ENCODE data around the gene AFP.

AFP gene

DNA sequence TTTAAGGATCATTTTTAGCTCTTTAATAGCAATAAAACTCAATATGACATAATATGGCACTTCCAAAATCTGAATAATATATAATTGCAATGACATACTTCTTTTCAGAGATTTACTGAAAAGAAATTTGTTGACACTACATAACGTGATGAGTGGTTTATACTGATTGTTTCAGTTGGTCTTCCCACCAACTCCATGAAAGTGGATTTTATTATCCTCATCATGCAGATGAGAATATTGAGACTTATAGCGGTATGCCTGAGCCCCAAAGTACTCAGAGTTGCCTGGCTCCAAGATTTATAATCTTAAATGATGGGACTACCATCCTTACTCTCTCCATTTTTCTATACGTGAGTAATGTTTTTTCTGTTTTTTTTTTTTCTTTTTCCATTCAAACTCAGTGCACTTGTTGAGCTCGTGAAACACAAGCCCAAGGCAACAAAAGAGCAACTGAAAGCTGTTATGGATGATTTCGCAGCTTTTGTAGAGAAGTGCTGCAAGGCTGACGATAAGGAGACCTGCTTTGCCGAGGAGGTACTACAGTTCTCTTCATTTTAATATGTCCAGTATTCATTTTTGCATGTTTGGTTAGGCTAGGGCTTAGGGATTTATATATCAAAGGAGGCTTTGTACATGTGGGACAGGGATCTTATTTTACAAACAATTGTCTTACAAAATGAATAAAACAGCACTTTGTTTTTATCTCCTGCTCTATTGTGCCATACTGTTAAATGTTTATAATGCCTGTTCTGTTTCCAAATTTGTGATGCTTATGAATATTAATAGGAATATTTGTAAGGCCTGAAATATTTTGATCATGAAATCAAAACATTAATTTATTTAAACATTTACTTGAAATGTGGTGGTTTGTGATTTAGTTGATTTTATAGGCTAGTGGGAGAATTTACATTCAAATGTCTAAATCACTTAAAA lies 16.6 kb upstream of the AFP start:
- TF ChIP-seq, protein P1, sequence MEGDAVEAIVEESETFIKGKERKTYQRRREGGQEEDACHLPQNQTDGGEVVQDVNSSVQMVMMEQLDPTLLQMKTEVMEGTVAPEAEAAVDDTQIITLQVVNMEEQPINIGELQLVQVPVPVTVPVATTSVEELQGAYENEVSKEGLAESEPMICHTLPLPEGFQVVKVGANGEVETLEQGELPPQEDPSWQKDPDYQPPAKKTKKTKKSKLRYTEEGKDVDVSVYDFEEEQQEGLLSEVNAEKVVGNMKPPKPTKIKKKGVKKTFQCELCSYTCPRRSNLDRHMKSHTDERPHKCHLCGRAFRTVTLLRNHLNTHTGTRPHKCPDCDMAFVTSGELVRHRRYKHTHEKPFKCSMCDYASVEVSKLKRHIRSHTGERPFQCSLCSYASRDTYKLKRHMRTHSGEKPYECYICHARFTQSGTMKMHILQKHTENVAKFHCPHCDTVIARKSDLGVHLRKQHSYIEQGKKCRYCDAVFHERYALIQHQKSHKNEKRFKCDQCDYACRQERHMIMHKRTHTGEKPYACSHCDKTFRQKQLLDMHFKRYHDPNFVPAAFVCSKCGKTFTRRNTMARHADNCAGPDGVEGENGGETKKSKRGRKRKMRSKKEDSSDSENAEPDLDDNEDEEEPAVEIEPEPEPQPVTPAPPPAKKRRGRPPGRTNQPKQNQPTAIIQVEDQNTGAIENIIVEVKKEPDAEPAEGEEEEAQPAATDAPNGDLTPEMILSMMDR (IDR thresholded peaks at IDR 0.05; ENCODE audit: low read depth, low read length, missing control alignments), result no peak
- DNase-seq (ENCODE audit: extremely low read depth, low read depth), result no peak
- no peak overlapping the region for H3K4me3 ChIP-seq (replicated peaks; ENCODE audit: low read depth, low read length)

DNA sequence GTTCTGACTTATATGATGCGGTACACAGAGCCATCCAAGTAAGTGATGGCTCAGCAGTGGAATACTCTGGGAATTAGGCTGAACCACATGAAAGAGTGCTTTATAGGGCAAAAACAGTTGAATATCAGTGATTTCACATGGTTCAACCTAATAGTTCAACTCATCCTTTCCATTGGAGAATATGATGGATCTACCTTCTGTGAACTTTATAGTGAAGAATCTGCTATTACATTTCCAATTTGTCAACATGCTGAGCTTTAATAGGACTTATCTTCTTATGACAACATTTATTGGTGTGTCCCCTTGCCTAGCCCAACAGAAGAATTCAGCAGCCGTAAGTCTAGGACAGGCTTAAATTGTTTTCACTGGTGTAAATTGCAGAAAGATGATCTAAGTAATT lies 15.4 kb upstream of the AFP start:
- DNase-seq (ENCODE audit: extremely low read depth, low read depth), result no peak

DNA sequence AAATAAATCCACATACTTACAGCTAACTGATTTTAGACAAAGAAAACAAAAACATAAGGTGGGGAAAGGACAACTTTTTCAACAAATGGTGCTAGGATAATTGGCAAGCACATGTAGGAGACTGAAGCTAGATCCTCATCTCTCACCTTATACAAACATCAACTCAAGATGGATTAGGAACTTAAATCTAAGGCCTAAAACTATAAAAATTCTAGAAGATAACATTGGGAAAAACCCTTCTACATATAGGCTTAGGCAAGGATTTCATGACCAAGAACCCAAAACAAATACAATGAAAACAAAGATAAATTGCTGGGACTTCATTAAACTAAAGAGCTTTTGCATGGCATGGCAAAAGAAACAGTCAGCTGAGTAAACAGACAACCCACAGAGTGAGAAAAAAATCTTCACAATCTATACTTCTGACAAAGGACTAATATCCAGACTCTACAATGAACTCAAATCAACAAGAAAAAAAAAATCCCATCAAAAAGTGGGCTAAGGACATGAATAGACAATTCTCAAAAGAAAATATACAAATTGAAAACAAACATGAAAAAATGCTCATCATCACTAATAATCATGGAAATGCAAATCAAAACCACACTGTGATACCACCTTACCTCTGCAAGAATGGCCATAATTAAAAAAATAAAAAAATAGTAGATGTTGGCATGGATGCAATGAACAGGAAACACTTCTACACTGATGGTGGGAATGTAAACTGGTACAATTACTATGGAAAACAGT lies 14.1 kb upstream of the AFP start:
- H3K4me3 ChIP-seq (replicated peaks; ENCODE audit: low read depth, low read length), result no peak overlapping the region
- no peak for DNase-seq (ENCODE audit: extremely low read depth, low read depth)

More for the DNA sequence above, 15.4 kb upstream of the AFP start:
- H3K4me3 ChIP-seq (replicated peaks; ENCODE audit: low read depth, low read length), result no peak overlapping the region
- TF ChIP-seq, protein P1 (IDR thresholded peaks at IDR 0.05; ENCODE audit: low read depth, low read length, missing control alignments), result no peak

DNA sequence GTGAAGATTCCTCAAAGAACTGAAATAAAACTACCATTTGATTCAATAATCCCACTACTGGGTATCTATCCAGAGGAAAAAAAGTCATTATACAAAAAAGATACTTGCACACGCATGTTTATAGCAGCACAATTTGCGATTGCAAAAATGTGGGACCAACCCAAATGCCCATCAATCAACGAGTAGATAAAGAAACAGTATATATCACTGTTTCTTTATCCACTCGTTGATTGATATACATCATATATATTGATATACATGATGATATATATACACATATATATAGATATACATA lies 13.6 kb upstream of the AFP start:
- no peak for DNase-seq (ENCODE audit: extremely low read depth, low read depth)
- no peak overlapping the region for H3K4me3 ChIP-seq (replicated peaks; ENCODE audit: low read depth, low read length)
- TF ChIP-seq, protein P1 (IDR thresholded peaks at IDR 0.05; ENCODE audit: low read depth, low read length, missing control alignments), result no peak

More for the DNA sequence above, 14.1 kb upstream of the AFP start:
- TF ChIP-seq, protein P1 (IDR thresholded peaks at IDR 0.05; ENCODE audit: low read depth, low read length, missing control alignments), result no peak

DNA sequence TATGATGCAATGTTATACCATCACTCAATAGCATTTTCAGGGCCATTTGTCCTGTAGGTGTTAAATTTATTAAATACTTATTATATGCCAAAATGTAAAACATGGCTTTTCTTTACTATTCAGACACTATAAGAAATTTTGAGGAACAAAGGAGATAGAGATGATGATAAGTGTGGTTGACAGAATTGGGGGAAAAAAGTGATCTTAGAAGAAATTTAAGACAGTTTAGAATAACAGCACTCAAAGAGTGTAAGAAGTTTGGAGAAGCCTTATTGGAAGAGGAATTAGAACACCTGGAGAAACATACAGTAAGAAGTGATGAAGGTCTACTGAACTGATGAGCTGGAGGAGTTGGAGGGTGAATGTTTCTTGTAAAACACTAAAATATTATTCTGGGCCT lies 12.8 kb upstream of the AFP start:
- TF ChIP-seq, protein P1 (IDR thresholded peaks at IDR 0.05; ENCODE audit: low read depth, low read length, missing control alignments), result no peak
- no peak for DNase-seq (ENCODE audit: extremely low read depth, low read depth)

DNA sequence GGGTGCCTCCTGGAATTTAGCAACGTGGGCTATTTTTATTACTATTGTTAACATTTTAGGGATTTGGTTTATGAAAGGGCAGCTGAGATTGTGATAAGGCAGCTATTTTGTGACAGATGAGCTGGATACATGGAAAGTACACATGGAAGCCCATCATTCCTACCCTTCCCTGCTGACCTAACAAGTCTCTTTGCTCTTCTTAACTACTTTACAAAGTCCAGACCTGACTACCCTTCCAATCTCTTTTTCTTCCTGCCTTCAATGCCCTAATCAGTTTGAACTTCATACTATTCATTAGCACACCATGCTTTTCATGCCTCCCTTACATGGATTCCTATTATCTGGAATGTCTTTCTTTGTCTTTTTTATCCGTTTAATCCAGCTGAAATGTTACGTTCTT lies 9.4 kb upstream of the AFP start:
- TF ChIP-seq, protein P1 (IDR thresholded peaks at IDR 0.05; ENCODE audit: low read depth, low read length, missing control alignments), result no peak
- no peak overlapping the region for H3K4me3 ChIP-seq (replicated peaks; ENCODE audit: low read depth, low read length)
- no peak for DNase-seq (ENCODE audit: extremely low read depth, low read depth)

More for the DNA sequence above, 12.8 kb upstream of the AFP start:
- no peak overlapping the region for H3K4me3 ChIP-seq (replicated peaks; ENCODE audit: low read depth, low read length)

Measured in HFF-Myc (cell line).